Liver (tissue), 3 donors: Measurements from ENCODE around the gene ATP11C.

Source experiments
- CTCF ChIP-seq: fragments of 150-350 bp; IDR thresholded peaks from 2 replicates; pipeline ENCODE4 v1.5.1; 2017; ENCODE audit warnings: improper control_type of control experiment, low read depth, low read length; ENCODE audit not compliant: missing input control
- EGR1 ChIP-seq, 2 donors: IDR thresholded peaks; 2 replicates each; pipeline ENCODE4 v1.6.1; 2016 to 2018; ENCODE audit warnings: antibody characterized with exemption in 2 of 2, low read depth in 2 of 2
- JUND ChIP-seq, 2 donors: IDR thresholded peaks; 2 replicates each; pipeline ENCODE4 v1.6.1; 2016; ENCODE audit warnings: antibody characterized with exemption in 2 of 2
- MAX ChIP-seq: IDR thresholded peaks from 2 replicates; pipeline ENCODE4 v1.6.1; 2016; ENCODE audit warnings: antibody characterized with exemption
- RAD21 ChIP-seq, 2 donors: IDR thresholded peaks; 2 replicates each; pipeline ENCODE4 v1.6.1; 2016; ENCODE audit warnings: antibody characterized with exemption in 2 of 2, mild to moderate bottlenecking in 2 of 2
- REST ChIP-seq: IDR thresholded peaks from 2 replicates; pipeline ENCODE4 v1.6.1; 2016; ENCODE audit warnings: antibody characterized with exemption, mild to moderate bottlenecking
- SP1 ChIP-seq: IDR thresholded peaks from 2 replicates; pipeline ENCODE4 v1.6.1; 2018; ENCODE audit warnings: antibody characterized with exemption, mild to moderate bottlenecking
- ZBTB33 ChIP-seq: IDR thresholded peaks from 2 replicates; pipeline ENCODE4 v1.6.1; 2016; ENCODE audit warnings: antibody characterized with exemption
- donor health status: healthy.
- donor health status: healthy.

- TF ChIP-seq REST, result no peak
- TF ChIP-seq JUND (IDR thresholded peaks at IDR 0.05), result no peak
- TF ChIP-seq ZBTB33, result no peak
- peak; percentile 36 for TF ChIP-seq CTCF
- no peak for TF ChIP-seq SP1
- no peak for TF ChIP-seq MAX
- peak; percentile 69 to 74 for TF ChIP-seq RAD21 (IDR thresholded peaks at IDR 0.05)
- TF ChIP-seq EGR1 (IDR thresholded peaks at IDR 0.05; ENCODE audit: low read depth in 2 of 2), result no peak
Measured at GRCh38 chrX:139967300-139967699, 34.4 kb upstream of the ATP11C start.
